K562 (cell line): Measurements from ENCODE around the gene EIF1. TPM values are rescaled to one million over a fixed set of nuclear protein-coding genes. Genes with fewer than 3 reads are reported as not detected.

Source experiments
- ARID2 ChIP-seq: fragments of 450-650 bp; IDR thresholded peaks from 2 replicates; pipeline ENCODE4 v1.6.1; 2017; ENCODE audit warnings: antibody characterized with exemption, mild to moderate bottlenecking
- EP400 ChIP-seq: fragments of 450-650 bp; IDR thresholded peaks from 2 replicates; pipeline ENCODE4 v1.6.1; 2017; ENCODE audit warnings: antibody characterized with exemption, mild to moderate bottlenecking, moderate library complexity
- HDAC2 ChIP-seq: fragments of 450-650 bp; IDR thresholded peaks from 2 replicates; pipeline ENCODE4 v1.6.1; 2016; ENCODE audit warnings: mild to moderate bottlenecking
- HEY1 ChIP-seq: fragments of 250-450 bp; sonication (Bioruptor Pico); IDR thresholded peaks from 2 replicates; pipeline ENCODE4 v1.5.0; 2020; ENCODE audit warnings: mild to moderate bottlenecking, moderate library complexity, borderline replicate concordance
- HIVEP1 ChIP-seq: fragments of 250-450 bp; sonication (Bioruptor Pico); IDR thresholded peaks from 2 replicates; pipeline ENCODE4 v1.4.0; 2020; ENCODE audit warnings: mild to moderate bottlenecking
- JUND ChIP-seq, 2 experiments: IDR thresholded peaks; 2 replicates in 1 of 2; 3 replicates in 1 of 2; pipeline ENCODE4 v1.6.1; 2011; ENCODE audit warnings: borderline replicate concordance in 2 of 2, low read depth in 2 of 2, low read length in 2 of 2, improper control_type of control experiment in 1 of 2, missing biosample characterization in 1 of 2, missing genetic modification characterization in 1 of 2, missing genetic modification reagents in 1 of 2
- KAT7 ChIP-seq: sonication (generic); formaldehyde crosslinking; IDR thresholded peaks from 2 replicates; pipeline ENCODE4 v1.8.0; 2022; ENCODE audit warnings: missing genetic modification reagents, mild to moderate bottlenecking, borderline replicate concordance
- RAD21 ChIP-seq, 2 experiments: fragments of 250-450 bp in 1 of 2; fragments of 450-650 bp in 1 of 2; sonication (Bioruptor Pico) in 1 of 2; formaldehyde crosslinking in 1 of 2; IDR thresholded peaks in 1 of 2; conservative IDR thresholded peaks in 1 of 2; 2 replicates each; pipeline versions ENCODE4 v1.4.0 to v1.8.0; 2020 to 2022; ENCODE audit warnings: mild to moderate bottlenecking in 2 of 2, moderate library complexity in 1 of 2
- SMC3 ChIP-seq: conservative IDR thresholded peaks from 2 replicates; pipeline ENCODE4 v1.6.1; 2011; ENCODE audit warnings: low read depth, low read length, improper control_type of control experiment; ENCODE audit not compliant: insufficient read depth
- STAT5A ChIP-seq: IDR thresholded peaks from 2 replicates; pipeline ENCODE4 v1.6.1; 2012; ENCODE audit warnings: low read length, inconsistent platforms, borderline replicate concordance
- TEAD2 ChIP-seq: fragments of 450-650 bp; IDR thresholded peaks from 2 replicates; pipeline ENCODE4 v1.6.1; 2016; ENCODE audit warnings: missing genetic modification characterization, control low read depth, missing compliant biosample characterization
- ZNF41 ChIP-seq: fragments of 250-450 bp; sonication (Bioruptor Pico); conservative IDR thresholded peaks from 2 replicates; pipeline ENCODE4 v1.4.0; 2020; ENCODE audit warnings: mild to moderate bottlenecking
- ZNF436 ChIP-seq: fragments of 250-450, 450-650 bp; sonication (Bioruptor Pico); formaldehyde crosslinking; IDR thresholded peaks from 2 replicates; pipeline ENCODE4 v1.7.0; 2020; ENCODE audit warnings: mild to moderate bottlenecking
- ZNF699 ChIP-seq: fragments of 250-450 bp; sonication (Bioruptor Pico); IDR thresholded peaks from 2 replicates; pipeline ENCODE4 v1.8.0; 2021; ENCODE audit warnings: mild to moderate bottlenecking, moderate library complexity; ENCODE audit not compliant: insufficient replicate concordance
- polyA plus RNA-seq, 8 experiments: library from polyadenylated mRNA; depleted of rRNA in 4 of 8; stranded (reverse) in 5 of 8; unstranded in 3 of 8; fragments of >200 nt; fragmentation: Nextera tagmentation in 2 of 8; fragmentation: Illumina TruSeq in 1 of 8; extraction: Ambion mirVana in 2 of 8; extraction: Trizol in 1 of 8; gene quantifications; 2 replicates each; pipeline versions ENCODE4 v1.2.1 to v1.2.3, GENCODE V29; 2011 to 2014; ENCODE audit warnings: inconsistent platforms in 1 of 8, missing spikeins in 1 of 8
- total RNA-seq, 7 experiments: library from RNA; depleted of rRNA in 6 of 7; stranded (reverse); fragments of >200 nt in 6 of 7; fragmentation: Illumina TruSeq in 2 of 7; extraction: Trizol in 2 of 7; gene quantifications; 2 replicates each; pipeline versions ENCODE4 v1.2.1 to v1.2.3, GENCODE V29; 2011 to 2021; ENCODE audit warnings: low replicate concordance in 1 of 7
- TF ChIP-seq, protein P1 (sequence below): fragments of 450-650 bp; IDR thresholded peaks from 2 replicates; pipeline ENCODE4 v1.7.0; 2016; ENCODE audit warnings: borderline replicate concordance
- TF ChIP-seq, protein P2 (sequence below): fragments of 450-650 bp; IDR thresholded peaks from 2 replicates; pipeline ENCODE4 v1.6.1; 2017; ENCODE audit warnings: antibody characterized with exemption
- TF ChIP-seq, protein P3 (sequence below): fragments of 450-650 bp; IDR thresholded peaks from one replicate; pipeline ENCODE4 v1.6.1; 2018; ENCODE audit warnings: mild to moderate bottlenecking, moderate library complexity; ENCODE audit not compliant: partially characterized antibody
- TF ChIP-seq, protein P4 (sequence below): sonication (generic); formaldehyde crosslinking; IDR thresholded peaks from 2 replicates; pipeline ENCODE4 v1.9.0; 2022; ENCODE audit warnings: mild to moderate bottlenecking, missing genetic modification reagents
- TF ChIP-seq, protein P5 (sequence below): fragments of 150-350 bp; conservative IDR thresholded peaks from 2 replicates; pipeline ENCODE4 v1.6.1; 2014; ENCODE audit warnings: low read length

Gene EIF1
- total and polyA plus RNA-seq, 9 of the 15 experiments (the other 6 are each of a cell fraction or from before 2014, with no cell fraction given): 67.0 to 1,204 (median 320) TPM

DNA sequence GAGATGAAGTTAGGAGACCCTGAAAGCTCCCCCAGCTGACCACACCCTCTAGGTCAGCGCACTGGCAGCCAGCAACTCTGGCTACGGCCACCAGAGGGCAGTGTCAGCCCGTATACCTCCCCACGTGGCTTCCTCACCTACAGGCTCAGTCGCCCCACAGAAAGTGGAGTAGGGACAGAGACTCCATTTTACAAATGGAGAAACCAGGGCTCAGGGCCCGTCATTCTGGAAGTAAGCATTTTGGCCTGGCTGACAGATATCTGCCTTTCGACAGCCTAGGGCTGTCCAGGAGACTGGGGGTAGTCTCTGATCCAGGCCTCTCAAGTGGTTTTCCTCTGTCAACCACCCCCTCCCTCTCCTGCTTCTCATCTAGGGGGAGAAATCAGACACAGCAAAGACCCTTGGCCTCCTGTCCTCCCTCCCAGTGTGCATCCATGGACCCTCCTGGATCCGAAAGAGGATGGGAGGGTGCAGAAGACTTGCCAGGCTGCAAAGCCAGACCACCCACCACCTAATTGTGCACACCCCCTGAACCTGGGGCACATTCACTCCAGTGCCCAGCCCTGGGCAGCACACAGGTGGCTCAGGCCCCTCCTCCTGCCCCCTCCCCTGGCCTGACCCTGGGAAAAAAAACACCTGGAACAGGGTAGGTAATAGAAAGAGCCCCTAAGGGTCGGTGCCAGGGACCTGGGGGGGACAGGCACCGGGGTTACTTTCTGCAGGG lies 49.6 kb downstream of the EIF1 start (continued):
- TF ChIP-seq, protein P1, sequence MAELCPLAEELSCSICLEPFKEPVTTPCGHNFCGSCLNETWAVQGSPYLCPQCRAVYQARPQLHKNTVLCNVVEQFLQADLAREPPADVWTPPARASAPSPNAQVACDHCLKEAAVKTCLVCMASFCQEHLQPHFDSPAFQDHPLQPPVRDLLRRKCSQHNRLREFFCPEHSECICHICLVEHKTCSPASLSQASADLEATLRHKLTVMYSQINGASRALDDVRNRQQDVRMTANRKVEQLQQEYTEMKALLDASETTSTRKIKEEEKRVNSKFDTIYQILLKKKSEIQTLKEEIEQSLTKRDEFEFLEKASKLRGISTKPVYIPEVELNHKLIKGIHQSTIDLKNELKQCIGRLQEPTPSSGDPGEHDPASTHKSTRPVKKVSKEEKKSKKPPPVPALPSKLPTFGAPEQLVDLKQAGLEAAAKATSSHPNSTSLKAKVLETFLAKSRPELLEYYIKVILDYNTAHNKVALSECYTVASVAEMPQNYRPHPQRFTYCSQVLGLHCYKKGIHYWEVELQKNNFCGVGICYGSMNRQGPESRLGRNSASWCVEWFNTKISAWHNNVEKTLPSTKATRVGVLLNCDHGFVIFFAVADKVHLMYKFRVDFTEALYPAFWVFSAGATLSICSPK: no peak
- TF ChIP-seq HIVEP1 (CRISPR knock-in tag) (0 out of 2 replicates have a peak, but pooled peaks have one; percentile 58), KAT7 (CRISPR knock-in tag) (no peak), ZNF41 (CRISPR knock-in tag) (peak; percentile 75; the same call in 1 of the 2 replicates), JUND (IDR thresholded peaks at IDR 0.05; ENCODE audit: borderline replicate concordance, low read depth, low read length) (peak; percentile 43; the same call in 1 of the 2 replicates), JUND (tag; IDR thresholded peaks at IDR 0.05; ENCODE audit: borderline replicate concordance, low read depth, low read length) (peak; percentile 72; the same call in 1 of the 3 replicates), ZNF699 (no peak), SMC3 (peak; percentile 99), ARID2 (peak; percentile 98), HDAC2 (no peak), TEAD2 (tag) (peak; percentile 82), STAT5A (no peak), EP400 (peak; percentile 85), ZNF436 (no peak), HEY1 (CRISPR knock-in tag) (no peak), RAD21 (CRISPR knock-in tag; conservative IDR thresholded peaks at IDR 0.05 in 1 of 2, IDR thresholded peaks at IDR 0.05 in 1 of 2) (peak; percentile 99 to 100)
- TF ChIP-seq, protein P2, sequence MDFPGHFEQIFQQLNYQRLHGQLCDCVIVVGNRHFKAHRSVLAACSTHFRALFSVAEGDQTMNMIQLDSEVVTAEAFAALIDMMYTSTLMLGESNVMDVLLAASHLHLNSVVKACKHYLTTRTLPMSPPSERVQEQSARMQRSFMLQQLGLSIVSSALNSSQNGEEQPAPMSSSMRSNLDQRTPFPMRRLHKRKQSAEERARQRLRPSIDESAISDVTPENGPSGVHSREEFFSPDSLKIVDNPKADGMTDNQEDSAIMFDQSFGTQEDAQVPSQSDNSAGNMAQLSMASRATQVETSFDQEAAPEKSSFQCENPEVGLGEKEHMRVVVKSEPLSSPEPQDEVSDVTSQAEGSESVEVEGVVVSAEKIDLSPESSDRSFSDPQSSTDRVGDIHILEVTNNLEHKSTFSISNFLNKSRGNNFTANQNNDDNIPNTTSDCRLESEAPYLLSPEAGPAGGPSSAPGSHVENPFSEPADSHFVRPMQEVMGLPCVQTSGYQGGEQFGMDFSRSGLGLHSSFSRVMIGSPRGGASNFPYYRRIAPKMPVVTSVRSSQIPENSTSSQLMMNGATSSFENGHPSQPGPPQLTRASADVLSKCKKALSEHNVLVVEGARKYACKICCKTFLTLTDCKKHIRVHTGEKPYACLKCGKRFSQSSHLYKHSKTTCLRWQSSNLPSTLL: no peak
- TF ChIP-seq, protein P3, sequence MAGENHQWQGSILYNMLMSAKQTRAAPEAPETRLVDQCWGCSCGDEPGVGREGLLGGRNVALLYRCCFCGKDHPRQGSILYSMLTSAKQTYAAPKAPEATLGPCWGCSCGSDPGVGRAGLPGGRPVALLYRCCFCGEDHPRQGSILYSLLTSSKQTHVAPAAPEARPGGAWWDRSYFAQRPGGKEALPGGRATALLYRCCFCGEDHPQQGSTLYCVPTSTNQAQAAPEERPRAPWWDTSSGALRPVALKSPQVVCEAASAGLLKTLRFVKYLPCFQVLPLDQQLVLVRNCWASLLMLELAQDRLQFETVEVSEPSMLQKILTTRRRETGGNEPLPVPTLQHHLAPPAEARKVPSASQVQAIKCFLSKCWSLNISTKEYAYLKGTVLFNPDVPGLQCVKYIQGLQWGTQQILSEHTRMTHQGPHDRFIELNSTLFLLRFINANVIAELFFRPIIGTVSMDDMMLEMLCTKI: no peak
- TF ChIP-seq, protein P4, sequence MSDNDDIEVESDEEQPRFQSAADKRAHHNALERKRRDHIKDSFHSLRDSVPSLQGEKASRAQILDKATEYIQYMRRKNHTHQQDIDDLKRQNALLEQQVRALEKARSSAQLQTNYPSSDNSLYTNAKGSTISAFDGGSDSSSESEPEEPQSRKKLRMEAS (CRISPR knock-in tag): peak; percentile 94
- TF ChIP-seq, protein P5, sequence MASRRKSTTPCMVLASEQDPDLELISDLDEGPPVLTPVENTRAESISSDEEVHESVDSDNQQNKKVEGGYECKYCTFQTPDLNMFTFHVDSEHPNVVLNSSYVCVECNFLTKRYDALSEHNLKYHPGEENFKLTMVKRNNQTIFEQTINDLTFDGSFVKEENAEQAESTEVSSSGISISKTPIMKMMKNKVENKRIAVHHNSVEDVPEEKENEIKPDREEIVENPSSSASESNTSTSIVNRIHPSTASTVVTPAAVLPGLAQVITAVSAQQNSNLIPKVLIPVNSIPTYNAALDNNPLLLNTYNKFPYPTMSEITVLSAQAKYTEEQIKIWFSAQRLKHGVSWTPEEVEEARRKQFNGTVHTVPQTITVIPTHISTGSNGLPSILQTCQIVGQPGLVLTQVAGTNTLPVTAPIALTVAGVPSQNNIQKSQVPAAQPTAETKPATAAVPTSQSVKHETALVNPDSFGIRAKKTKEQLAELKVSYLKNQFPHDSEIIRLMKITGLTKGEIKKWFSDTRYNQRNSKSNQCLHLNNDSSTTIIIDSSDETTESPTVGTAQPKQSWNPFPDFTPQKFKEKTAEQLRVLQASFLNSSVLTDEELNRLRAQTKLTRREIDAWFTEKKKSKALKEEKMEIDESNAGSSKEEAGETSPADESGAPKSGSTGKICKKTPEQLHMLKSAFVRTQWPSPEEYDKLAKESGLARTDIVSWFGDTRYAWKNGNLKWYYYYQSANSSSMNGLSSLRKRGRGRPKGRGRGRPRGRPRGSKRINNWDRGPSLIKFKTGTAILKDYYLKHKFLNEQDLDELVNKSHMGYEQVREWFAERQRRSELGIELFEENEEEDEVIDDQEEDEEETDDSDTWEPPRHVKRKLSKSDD: peak; percentile 73
